ENCODE data around the gene HHATL.

The HHATL gene

GRCh38 chr3:42729404-42730145 is 27.0 kb upstream of the HHATL start:
- no peak overlapping the region for H3K4me3 ChIP-seq (ENCODE audit: low read length)
- no peak for TF ChIP-seq EZH2 (optimal IDR thresholded peaks at IDR 0.05; ENCODE audit: low read depth, low read length)
- TF ChIP-seq CTCF (IDR thresholded peaks at IDR 0.05; ENCODE audit: low read length) = no peak
- no peak for TF ChIP-seq EZH2phosphoT487 (IDR thresholded peaks at IDR 0.05; ENCODE audit: low read length)
- no peaks in the 10 kb centered on the region for H3F3A ChIP-seq (ENCODE audit: insufficient read depth, low read length)
- H3K4me1 ChIP-seq (ENCODE audit: low read length) = 0 out of 2 replicates have a peak, but pooled peaks cover 3% of the 10 kb centered on the region
- H3K9ac ChIP-seq (ENCODE audit: low read length) = no peak overlapping the region
- no peak for DNase-seq
- no peaks in the 10 kb centered on the region for H3K9me3 ChIP-seq (replicated peaks; ENCODE audit: insufficient read depth, low read length)
- no peaks in the 10 kb centered on the region for H3K79me2 ChIP-seq (ENCODE audit: low read length)
- H3K4me2 ChIP-seq (ENCODE audit: low read depth, low read length) = no peak overlapping the region
- no peaks in the 10 kb centered on the region for H3K36me3 ChIP-seq (replicated peaks; ENCODE audit: insufficient read depth, low read length)
- no peak overlapping the region for H3K27ac ChIP-seq (ENCODE audit: low read length)
- H3K9me2 ChIP-seq (replicated peaks; ENCODE audit: insufficient read depth, low read length) = no peaks in the 10 kb centered on the region
- H2AFZ ChIP-seq (ENCODE audit: low read length) = no peak overlapping the region
- no peaks in the 10 kb centered on the region for H3K27me3 ChIP-seq (replicated peaks; ENCODE audit: insufficient read depth, low read length)
- no peaks in the 10 kb centered on the region for H4K20me1 ChIP-seq (ENCODE audit: insufficient read depth, low read length)

GRCh38 chr3:42728668-42729364 is 26.2 kb upstream of the HHATL start:
- no peaks in the 10 kb centered on the region for H3F3A ChIP-seq (ENCODE audit: insufficient read depth, low read length)
- H3K9me2 ChIP-seq (replicated peaks; ENCODE audit: insufficient read depth, low read length) = no peaks in the 10 kb centered on the region
- no peaks in the 10 kb centered on the region for H4K20me1 ChIP-seq (ENCODE audit: insufficient read depth, low read length)
- H3K4me2 ChIP-seq (ENCODE audit: low read depth, low read length) = no peak overlapping the region
- H3K9me3 ChIP-seq (replicated peaks; ENCODE audit: insufficient read depth, low read length) = no peaks in the 10 kb centered on the region
- no peak overlapping the region for H3K4me3 ChIP-seq (ENCODE audit: low read length)
- H3K27ac ChIP-seq (ENCODE audit: low read length) = no peak overlapping the region
- no peaks in the 10 kb centered on the region for H3K79me2 ChIP-seq (ENCODE audit: low read length)
- H2AFZ ChIP-seq (ENCODE audit: low read length) = no peak overlapping the region
- no peaks in the 10 kb centered on the region for H3K27me3 ChIP-seq (replicated peaks; ENCODE audit: insufficient read depth, low read length)
- H3K4me1 ChIP-seq (ENCODE audit: low read length) = 0 out of 2 replicates have a peak, but pooled peaks cover under 1% of the 10 kb centered on the region
- no peaks in the 10 kb centered on the region for H3K36me3 ChIP-seq (replicated peaks; ENCODE audit: insufficient read depth, low read length)
- no peak for TF ChIP-seq EZH2 (optimal IDR thresholded peaks at IDR 0.05; ENCODE audit: low read depth, low read length)
- TF ChIP-seq EZH2phosphoT487 (IDR thresholded peaks at IDR 0.05; ENCODE audit: low read length) = no peak
- TF ChIP-seq CTCF (IDR thresholded peaks at IDR 0.05; ENCODE audit: low read length) = no peak
- no peak overlapping the region for H3K9ac ChIP-seq (ENCODE audit: low read length)
- DNase-seq = no peak

GRCh38 chr3:42728056-42728455 is 25.5 kb upstream of the HHATL start:
- Histone ChIP-seq H3K27ac (ENCODE audit: low read length) (no peak overlapping the region), H3K4me1 (ENCODE audit: low read length) (no peaks in the 10 kb centered on the region), H3K79me2 (ENCODE audit: low read length) (no peaks in the 10 kb centered on the region), H3K9me2 (replicated peaks; ENCODE audit: insufficient read depth, low read length) (no peaks in the 10 kb centered on the region), H4K20me1 (ENCODE audit: insufficient read depth, low read length) (no peaks in the 10 kb centered on the region), H3K9ac (ENCODE audit: low read length) (no peak overlapping the region), H3K9me3 (replicated peaks; ENCODE audit: insufficient read depth, low read length) (no peaks in the 10 kb centered on the region), H3K4me2 (ENCODE audit: low read depth, low read length) (no peak overlapping the region), H3K36me3 (replicated peaks; ENCODE audit: insufficient read depth, low read length) (no peaks in the 10 kb centered on the region), H3F3A (ENCODE audit: insufficient read depth, low read length) (no peaks in the 10 kb centered on the region), H2AFZ (ENCODE audit: low read length) (no peak overlapping the region), H3K4me3 (ENCODE audit: low read length) (no peak overlapping the region), H3K27me3 (replicated peaks; ENCODE audit: insufficient read depth, low read length) (no peaks in the 10 kb centered on the region)
- no peak for DNase-seq
- no peak for TF ChIP-seq EZH2phosphoT487 (IDR thresholded peaks at IDR 0.05; ENCODE audit: low read length)
- no peak for TF ChIP-seq CTCF (IDR thresholded peaks at IDR 0.05; ENCODE audit: low read length)
- no peak for TF ChIP-seq EZH2 (optimal IDR thresholded peaks at IDR 0.05; ENCODE audit: low read depth, low read length)
